Activated CD4-positive, alpha-beta T cell treated with anti-CD3 and anti-CD28 coated beads for 1 hour (primary cell): ENCODE measurements around the gene GPC6.

Source experiments
- DNase-seq: peaks from one replicate; pipeline ENCODE4 v3.0.0-alpha.2; 2020

The GPC6 gene

GRCh38 chr13:93800342-93800741 lies 573.7 kb downstream of the GPC6 start:
- no peak for DNase-seq

DNA sequence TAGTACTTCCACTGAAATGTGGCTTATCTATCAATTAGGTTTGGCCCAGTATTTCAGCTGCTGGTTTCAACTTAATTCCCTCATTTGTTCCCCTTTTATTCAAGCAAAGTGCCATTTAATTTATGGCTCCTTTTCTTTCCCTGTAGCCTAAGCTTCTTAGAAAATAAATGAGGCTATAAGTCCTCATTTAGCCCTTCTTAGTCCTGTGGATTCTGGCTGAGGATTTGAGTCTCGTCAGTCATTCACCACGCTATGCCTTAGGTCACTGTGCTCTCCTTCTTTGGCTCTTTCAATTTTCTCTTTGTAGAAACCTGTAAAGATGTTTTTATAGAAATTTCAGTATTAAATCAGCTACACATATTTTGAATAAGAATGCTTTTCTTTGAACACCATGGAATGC lies 579.1 kb downstream of the GPC6 start:
- no peak for DNase-seq

GRCh38 chr13:93806861-93807260 lies 580.3 kb downstream of the GPC6 start:
- no peak for DNase-seq

- no peak for DNase-seq
These were observed 583.7 kb downstream of the GPC6 start for GRCh38 chr13:93810264-93810663.

- no peak for DNase-seq
These were observed 584.6 kb downstream of the GPC6 start for GRCh38 chr13:93811071-93811737.

DNA sequence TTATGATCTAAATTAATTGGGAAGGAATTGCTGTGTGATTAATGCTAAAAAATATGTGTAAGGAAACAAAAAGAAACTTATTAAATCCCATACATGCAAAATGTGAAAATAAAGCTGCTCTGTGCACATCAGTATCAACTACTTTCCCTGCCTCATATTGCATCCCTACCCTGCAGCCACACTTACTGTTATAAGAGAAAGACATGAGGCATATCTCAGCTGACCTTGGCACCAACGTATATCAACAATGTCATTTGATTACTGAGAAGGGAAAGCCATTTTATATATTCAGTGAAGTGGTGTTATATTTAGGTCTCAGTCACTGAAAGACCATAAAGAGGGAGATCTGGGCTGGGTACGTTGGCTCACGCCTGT lies 585.1 kb downstream of the GPC6 start:
- DNase-seq = no peak

- no peak for DNase-seq
These were observed 588.1 kb downstream of the GPC6 start for GRCh38 chr13:93814658-93815057.

DNA sequence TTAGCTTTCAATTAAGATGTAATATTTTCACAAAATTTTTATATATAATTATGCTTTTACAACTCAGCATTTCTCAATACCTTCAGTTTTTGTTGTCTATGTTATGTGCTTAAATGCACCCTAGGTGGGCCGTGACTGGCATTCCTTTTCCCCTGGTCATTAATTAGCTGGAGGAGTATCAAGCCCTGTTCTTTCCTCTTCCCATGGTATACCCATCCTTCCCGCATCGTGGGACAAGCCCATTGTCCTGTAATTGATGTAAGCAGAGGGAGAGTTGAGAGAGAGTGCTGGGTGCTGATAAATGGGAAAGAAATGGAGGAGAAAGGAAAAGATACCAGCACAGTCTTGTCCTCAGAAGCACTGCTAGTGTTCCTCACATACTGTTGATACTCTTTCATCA lies 591.7 kb downstream of the GPC6 start:
- no peak for DNase-seq

GRCh38 chr13:93819331-93819890 lies 592.8 kb downstream of the GPC6 start:
- DNase-seq = no peak

GRCh38 chr13:93824286-93824685 lies 597.7 kb downstream of the GPC6 start:
- DNase-seq = no peak

DNA sequence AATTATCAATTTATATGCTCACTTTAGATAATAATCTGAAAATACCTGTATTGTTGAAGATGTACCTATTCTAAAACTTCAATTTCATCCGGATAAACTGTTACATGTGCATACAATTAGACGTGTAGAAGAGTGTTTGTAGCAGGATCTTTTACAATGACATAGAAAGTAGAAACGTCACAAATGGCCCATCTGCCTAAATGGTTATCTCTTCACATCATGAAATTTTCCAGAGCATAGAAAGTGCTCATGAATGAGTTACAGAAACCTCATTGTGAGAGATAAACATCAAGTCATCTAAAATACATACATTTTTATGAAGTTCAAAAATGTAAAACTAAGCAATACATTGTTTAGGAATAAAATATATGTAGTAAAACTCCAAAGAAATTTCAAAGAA lies 607.4 kb downstream of the GPC6 start:
- DNase-seq = no peak

DNA sequence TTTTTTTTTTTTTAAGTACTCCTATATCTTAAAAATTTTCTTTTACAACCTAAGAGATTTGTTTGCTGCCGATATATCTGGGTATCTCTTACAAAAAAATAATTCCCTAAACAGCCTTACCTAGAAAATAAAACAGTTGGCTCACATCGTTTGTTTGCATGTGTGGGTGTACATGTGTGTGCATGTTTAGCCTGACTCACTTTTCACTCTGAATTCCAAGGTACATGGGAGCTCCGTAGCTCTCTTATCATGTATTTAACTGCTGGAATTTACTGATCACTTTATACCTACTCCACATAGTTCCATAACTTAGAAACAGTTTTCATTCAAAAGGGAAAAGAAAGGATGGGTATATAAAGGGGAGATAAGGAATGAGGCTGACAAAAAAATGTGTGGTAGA lies 616.5 kb downstream of the GPC6 start:
- no peak for DNase-seq

- DNase-seq = no peak
These were observed 620.6 kb downstream of the GPC6 start for GRCh38 chr13:93847162-93847561.

GRCh38 chr13:93848247-93848646 lies 621.6 kb downstream of the GPC6 start:
- no peak for DNase-seq

DNA sequence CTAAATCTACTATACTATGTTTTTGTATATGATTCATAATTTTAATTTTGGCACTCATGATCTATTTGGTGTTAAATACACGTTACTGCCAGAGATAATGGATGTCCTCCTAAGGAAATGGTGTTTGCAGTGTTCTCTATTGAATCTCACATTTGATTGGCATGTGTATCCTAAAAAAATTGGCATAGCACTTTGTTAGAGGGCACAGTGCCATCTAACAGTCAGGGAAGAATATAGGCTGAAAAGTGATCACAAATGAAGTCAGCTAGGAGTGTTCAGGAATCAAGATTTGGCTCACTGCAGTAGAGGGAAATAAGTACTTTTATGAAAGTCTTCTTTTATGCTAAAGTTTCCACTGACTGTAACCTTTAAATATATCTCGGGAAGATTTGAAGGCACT lies 624.6 kb downstream of the GPC6 start:
- no peak for DNase-seq

DNA sequence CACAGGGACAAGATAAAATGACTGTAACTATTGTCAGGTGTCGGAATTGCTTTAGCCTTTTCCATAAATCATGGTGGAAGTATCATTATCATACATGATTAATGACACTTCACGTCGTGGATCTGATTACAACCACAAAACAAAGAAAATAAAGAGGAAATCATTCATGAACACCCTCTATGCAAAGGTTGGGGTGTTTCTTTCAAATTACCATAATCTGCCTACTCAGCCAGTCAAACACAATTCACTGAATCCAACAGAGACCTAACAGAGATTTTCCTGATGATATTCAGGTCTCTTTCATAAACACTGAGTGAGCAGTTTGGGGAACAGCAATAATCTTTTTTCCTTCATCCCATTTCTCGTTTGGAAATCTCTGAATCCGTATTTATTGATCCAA lies 627.3 kb downstream of the GPC6 start:
- DNase-seq = no peak

DNA sequence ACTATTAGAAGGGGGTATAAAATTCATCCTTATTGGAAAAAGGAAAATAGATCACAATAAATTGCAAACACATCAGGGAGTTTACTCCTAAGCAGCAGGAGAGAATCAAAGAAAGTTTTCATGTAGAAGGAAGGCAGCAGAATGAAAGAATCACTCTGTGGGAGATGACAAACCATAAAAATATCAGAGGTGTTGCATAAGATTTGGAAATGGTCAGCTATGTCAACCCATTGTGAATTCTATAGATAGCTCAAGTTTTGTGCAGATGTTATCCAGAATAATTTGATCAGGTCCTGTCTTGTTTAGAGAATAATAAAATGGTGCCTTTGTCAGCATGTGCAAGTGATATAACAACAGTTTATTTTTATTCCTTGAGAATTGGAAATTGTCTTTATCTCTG lies 630.5 kb downstream of the GPC6 start:
- no peak for DNase-seq

GRCh38 chr13:93859716-93860115 lies 633.1 kb downstream of the GPC6 start:
- DNase-seq = no peak

DNA sequence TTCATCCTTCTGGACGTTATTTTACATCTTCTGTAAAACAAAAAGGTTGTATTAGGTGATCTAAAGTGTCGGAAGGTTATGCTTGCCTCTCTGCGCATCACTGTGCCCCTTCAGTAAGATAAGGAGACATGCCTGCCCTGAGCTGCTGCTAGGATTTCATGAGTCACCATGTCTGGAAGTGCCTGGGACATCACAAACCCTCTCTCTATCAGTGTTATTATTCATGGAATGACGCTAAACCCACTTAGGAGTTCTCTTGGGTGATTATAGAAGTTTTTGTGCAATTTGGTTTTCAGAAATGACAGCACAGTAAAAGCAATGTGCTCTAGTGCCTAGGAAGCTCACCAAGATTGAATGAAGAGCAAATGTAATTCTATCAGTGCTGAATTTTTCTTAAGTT lies 635.2 kb downstream of the GPC6 start:
- DNase-seq = no peak

DNA sequence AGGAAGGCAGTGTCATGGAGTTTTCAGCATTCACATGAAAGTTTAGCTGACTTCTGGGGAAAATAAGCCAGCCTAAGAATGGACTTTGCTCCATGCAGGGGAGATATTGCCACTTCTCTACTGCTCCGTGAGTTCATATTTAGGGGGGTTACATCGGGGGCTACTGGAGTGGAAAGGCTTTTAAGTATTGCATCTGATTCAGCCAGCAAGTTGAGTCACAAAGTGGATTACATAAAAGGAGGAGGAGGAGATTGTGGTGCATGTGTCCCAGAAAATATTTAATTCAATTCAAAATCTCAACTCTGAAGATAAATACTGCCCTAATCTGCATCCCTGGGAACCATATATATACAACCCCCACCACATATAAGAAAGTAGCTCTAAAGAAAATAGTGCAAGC lies 635.7 kb downstream of the GPC6 start:
- no peak for DNase-seq

- DNase-seq = no peak
These were observed 638.6 kb downstream of the GPC6 start for GRCh38 chr13:93865235-93865634.

GRCh38 chr13:93867481-93867880 lies 640.9 kb downstream of the GPC6 start:
- no peak for DNase-seq

GRCh38 chr13:93872376-93872775 lies 645.8 kb downstream of the GPC6 start:
- DNase-seq = no peak

DNA sequence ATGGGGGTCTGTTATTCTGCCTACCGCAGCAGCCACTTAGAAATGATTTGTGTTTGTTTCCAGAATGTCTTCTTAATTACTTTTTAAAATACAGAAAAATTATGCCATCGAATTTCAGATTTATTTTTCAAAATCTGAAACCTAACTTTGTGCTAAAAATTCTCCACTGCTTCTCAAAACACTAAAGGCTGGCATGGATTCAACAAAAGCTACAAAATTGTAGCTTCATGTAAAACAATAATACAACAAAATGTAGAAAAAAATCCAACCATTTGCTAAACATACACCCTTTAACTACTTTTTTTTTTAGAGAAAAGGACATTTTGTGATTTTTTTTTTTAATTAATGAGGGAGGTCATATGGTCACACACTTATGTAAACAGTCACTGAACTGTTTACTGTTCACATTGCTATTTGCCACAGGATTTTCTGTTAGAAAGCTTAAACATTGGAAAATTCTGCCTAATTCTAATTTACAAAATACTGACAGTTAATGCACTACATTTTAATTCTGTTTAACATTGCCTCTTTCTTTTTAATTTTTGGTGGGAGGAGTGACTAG lies 646.3 kb downstream of the GPC6 start:
- DNase-seq = no peak

GRCh38 chr13:93875547-93875946 lies 648.9 kb downstream of the GPC6 start:
- no peak for DNase-seq
